Measurements from ENCODE around the gene PIP5K1B.

GRCh38 chr9:68847765-68848164 is 142.7 kb downstream of the PIP5K1B start:
- TF ChIP-seq CTCF (IDR thresholded peaks at IDR 0.05; ENCODE audit: low read depth, low read length, missing input control) (no peak), REST (IDR thresholded peaks at IDR 0.05) (no peak), RAD21 (IDR thresholded peaks at IDR 0.05) (no peak)
